Heart left ventricle (tissue), 16 donors: ENCODE results near the gene LRFN3. TPM values are rescaled to one million over a fixed set of nuclear protein-coding genes. Genes with fewer than 3 reads are reported as not detected.
A peak's percentile ranks its signal among the peaks of the same experiment; 100 is the strongest.
"Not testable (repeated sequence)": the region's sequence is repeated elsewhere in the genome, so short reads cannot be mapped to it uniquely, and the experiment has no call there.

Experiments
- ATAC-seq, 4 donors: fragments of 200-7000 bp; cut with Tn5 transposase; one replicate each; pipeline ENCODE4 v1.9.1; 2020 to 2022; ENCODE audit warnings: moderate library complexity in 4 of 4, mild to moderate bottlenecking in 3 of 4, moderate number of reproducible peaks in 1 of 4
- DNase-seq, 5 donors: peaks; one replicate each; pipeline ENCODE4 v3.0.0-alpha.2; 2020
- H3K27ac ChIP-seq, 12 donors: fragments of 200-600 bp; sonication (generic) in 4 of 12; one replicate each; pipeline versions ENCODE4 v1.5.0 to v1.8.0; 2016 to 2022; ENCODE audit warnings: mild to moderate bottlenecking in 2 of 12
- H3K27me3 ChIP-seq, 9 donors: fragments of 200-600 bp; sonication (generic) in 2 of 9; one replicate each; pipeline versions ENCODE4 v1.5.1 to v1.8.0; 2016 to 2022; ENCODE audit warnings: mild to moderate bottlenecking in 3 of 9
- H3K36me3 ChIP-seq, 9 donors: fragments of 200-600 bp; sonication (generic) in 2 of 9; one replicate each; pipeline versions ENCODE4 v1.5.0 to v1.8.0; 2018 to 2022; ENCODE audit warnings: mild to moderate bottlenecking in 2 of 9
- H3K4me1 ChIP-seq, 12 donors: fragments of 200-600 bp; sonication (generic) in 4 of 12; one replicate each; pipeline versions ENCODE4 v1.5.0 to v1.8.0; 2016 to 2022; ENCODE audit warnings: mild to moderate bottlenecking in 3 of 12
- H3K4me3 ChIP-seq, 12 donors: fragments of 200-600 bp; sonication (generic) in 4 of 12; one replicate each; pipeline versions ENCODE4 v1.5.0 to v1.8.0; 2017 to 2022; ENCODE audit warnings: mild to moderate bottlenecking in 9 of 12, moderate library complexity in 4 of 12
- H3K9me3 ChIP-seq, 12 donors: fragments of 200-600 bp; sonication (generic) in 4 of 12; one replicate each; pipeline versions ENCODE4 v1.5.0 to v1.8.0; 2016 to 2022; ENCODE audit warnings: mild to moderate bottlenecking in 1 of 12
- POLR2A ChIP-seq, 2 donors: fragments of 450-650 bp; IDR thresholded peaks; one replicate each; pipeline ENCODE4 v1.6.1; 2017; ENCODE audit warnings: antibody characterized with exemption in 2 of 2, mild to moderate bottlenecking in 2 of 2, moderate library complexity in 2 of 2
- WGBS, 4 donors: extraction: QIAGEN DNeasy Blood & Tissue Kit in 2 of 4; methylation state at CpG; one replicate each; pipeline versions ENCODE4 v1.1.5 to v1.1.7; 2013 to 2018; 5-methylcytosine and 5-hydroxymethylcytosine counted together
- intact Hi-C, 10 donors: fragments of 100-400 bp; cut with DNase I; formaldehyde crosslinking; loops; one replicate each; pipeline versions ENCODE4 v1.11.1 to v1.14.2; 2022
- polyA plus RNA-seq, 2 donors: library from polyadenylated mRNA; stranded (reverse); fragments of 200-250 nt; gene quantifications; one replicate each; pipeline ENCODE4 v1.2.3, GENCODE V29; 2013
- total RNA-seq, 9 donors: library from RNA; depleted of rRNA in 2 of 9; stranded (reverse); fragments of >200 nt in 2 of 9; fragmentation: NEBNext Ultra II Directional in 3 of 9; extraction: Animal tissue kit (Norgen Biotek cat#: 25700) in 3 of 9; gene quantifications; one replicate each; pipeline versions ENCODE4 v1.1.0 to v1.2.4, GENCODE V29; 2016 to 2023
- TF ChIP-seq, protein P1 (sequence below), 12 donors: fragments of 200-600 bp; sonication (generic) in 4 of 12; IDR thresholded peaks; one replicate each; pipeline versions ENCODE4 v1.5.0 to v1.8.0; 2018 to 2022; ENCODE audit warnings: antibody characterized with exemption in 12 of 12, mild to moderate bottlenecking in 5 of 12
- donor health status: ischemic (EF 13 %, LVEDD 7.1; RV severe dilation, severe dysfunction).
- donor health status: healthy with polysubstance abuse.
- donor health status: DM: no; HTN: yes; CAD: no.
- donor health status: DM: no; HTN: no; CAD: no.
- donor health status: ischemic (EF 25% LVEDD 6.9; RV normal size, moderate dysfunction).
- donor health status: ischemic (EF 25% LVEDD 5.7; RV mildly dilated, moderate dysfunction).
- donor health status: healthy.
- donor health status: DM: yes; HTN: yes; CAD: no.
- donor health status: ischemic (EF 35%, LVEDD 5.7; RV mildly dilated, moderate dysfunction).
- donor health status: nonischemic (EF 11% LVEDD 7.7; RV severe dilation, severe dysfunction).
- donor health status: DM: yes; HTN: yes; CAD: no.
- donor health status: PGD.
- donor health status: ischemic (EF 29% LVEDD 5.4; RV normal size, mild dysfunction).
- donor health status: nonischemic (EF 23%, LVEDD 6.1; RV moderate dilation, normal function).

The LRFN3 gene
- total and polyA plus RNA-seq, 11 donors, result 4.5 to 18.6 (median 8.5) TPM

DNA sequence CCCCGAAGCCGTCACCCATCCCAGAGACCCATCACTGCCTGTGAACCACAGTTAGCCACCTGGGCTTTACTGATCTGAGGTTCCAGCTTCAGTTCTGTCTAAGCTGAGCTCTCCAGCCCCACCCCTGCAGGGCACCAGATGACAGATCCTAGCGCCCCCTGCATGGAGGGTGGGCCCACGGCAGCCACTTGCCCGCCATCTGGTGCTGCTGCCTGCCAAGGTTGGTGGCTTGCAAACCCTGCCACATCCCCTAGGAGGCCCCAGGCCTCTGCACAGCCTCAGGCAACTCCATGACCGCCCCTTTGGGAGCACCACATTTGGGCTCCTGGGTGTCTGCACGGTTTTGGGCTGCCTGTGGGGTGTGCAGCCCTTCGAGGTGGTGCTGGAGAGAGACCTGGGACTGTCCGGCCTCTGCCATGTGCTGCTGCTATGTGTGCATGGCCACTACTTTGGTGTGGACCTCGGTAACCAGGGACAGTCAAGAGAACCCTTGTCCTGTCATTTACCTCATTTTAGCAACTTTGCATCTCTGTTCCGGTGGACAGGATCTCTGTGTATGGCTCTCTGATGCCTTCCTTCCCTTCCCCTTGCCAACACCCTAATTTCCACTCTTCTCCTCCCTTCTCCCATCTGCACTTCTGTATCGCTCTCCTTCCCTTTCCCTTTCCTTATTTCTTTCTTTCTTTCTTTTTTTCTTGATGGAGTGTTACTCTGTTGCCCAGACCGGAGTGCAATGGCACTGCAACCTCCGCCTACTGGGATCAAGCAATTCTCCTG is 41.5 kb downstream of the LRFN3 start:
- no peaks in the 10 kb centered on the region for H3K9me3 ChIP-seq
- TF ChIP-seq POLR2A (IDR thresholded peaks at IDR 0.05), result no peak
- TF ChIP-seq, protein P1, sequence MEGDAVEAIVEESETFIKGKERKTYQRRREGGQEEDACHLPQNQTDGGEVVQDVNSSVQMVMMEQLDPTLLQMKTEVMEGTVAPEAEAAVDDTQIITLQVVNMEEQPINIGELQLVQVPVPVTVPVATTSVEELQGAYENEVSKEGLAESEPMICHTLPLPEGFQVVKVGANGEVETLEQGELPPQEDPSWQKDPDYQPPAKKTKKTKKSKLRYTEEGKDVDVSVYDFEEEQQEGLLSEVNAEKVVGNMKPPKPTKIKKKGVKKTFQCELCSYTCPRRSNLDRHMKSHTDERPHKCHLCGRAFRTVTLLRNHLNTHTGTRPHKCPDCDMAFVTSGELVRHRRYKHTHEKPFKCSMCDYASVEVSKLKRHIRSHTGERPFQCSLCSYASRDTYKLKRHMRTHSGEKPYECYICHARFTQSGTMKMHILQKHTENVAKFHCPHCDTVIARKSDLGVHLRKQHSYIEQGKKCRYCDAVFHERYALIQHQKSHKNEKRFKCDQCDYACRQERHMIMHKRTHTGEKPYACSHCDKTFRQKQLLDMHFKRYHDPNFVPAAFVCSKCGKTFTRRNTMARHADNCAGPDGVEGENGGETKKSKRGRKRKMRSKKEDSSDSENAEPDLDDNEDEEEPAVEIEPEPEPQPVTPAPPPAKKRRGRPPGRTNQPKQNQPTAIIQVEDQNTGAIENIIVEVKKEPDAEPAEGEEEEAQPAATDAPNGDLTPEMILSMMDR (IDR thresholded peaks at IDR 0.05), result no peak
- no peaks in the 10 kb centered on the region for H3K36me3 ChIP-seq
- H3K27ac ChIP-seq, result no peak overlapping the region
- ATAC-seq, result no peak
- intact Hi-C loops, result no loop called here
- no peak for DNase-seq
- no peak overlapping the region for H3K4me3 ChIP-seq
- WGBS, 4 donors, result 50 to 75% (median 51%) methylated on average over 9 to 14 of the region's 14 CpGs
- no peaks in the 10 kb centered on the region for H3K4me1 ChIP-seq
- peaks cover 0 to 24% (median 5%) of the 10 kb centered on the region in 9 donors for H3K27me3 ChIP-seq

GRCh38 chr19:35978271-35978670 is 42.1 kb downstream of the LRFN3 start:
- H3K4me3 ChIP-seq, result no peak overlapping the region
- peaks cover 0 to 24% (median 5%) of the 10 kb centered on the region in 9 donors for H3K27me3 ChIP-seq
- H3K4me1 ChIP-seq, result no peaks in the 10 kb centered on the region
- WGBS, 4 donors, result 33 to 49% (median 45%) methylated on average over 5 of the region's 5 CpGs
- no peak for ATAC-seq
- no peaks in the 10 kb centered on the region for H3K9me3 ChIP-seq
- intact Hi-C loops, result no loop called here
- no peaks in the 10 kb centered on the region for H3K36me3 ChIP-seq
- DNase-seq, result no peak
- no peak overlapping the region for H3K27ac ChIP-seq
- no peak for TF ChIP-seq POLR2A (IDR thresholded peaks at IDR 0.05)
- TF ChIP-seq, protein P1 (IDR thresholded peaks at IDR 0.05), result no peak

- intact Hi-C loops, result no loop called here
- ATAC-seq, result peak in 1 of 4 donors; percentile 25
- TF ChIP-seq, protein P1 (IDR thresholded peaks at IDR 0.05), result no peak
- TF ChIP-seq POLR2A (IDR thresholded peaks at IDR 0.05), result no peak
Observed at GRCh38 chr19:35978832-35979365, 42.7 kb downstream of the LRFN3 start.

DNA sequence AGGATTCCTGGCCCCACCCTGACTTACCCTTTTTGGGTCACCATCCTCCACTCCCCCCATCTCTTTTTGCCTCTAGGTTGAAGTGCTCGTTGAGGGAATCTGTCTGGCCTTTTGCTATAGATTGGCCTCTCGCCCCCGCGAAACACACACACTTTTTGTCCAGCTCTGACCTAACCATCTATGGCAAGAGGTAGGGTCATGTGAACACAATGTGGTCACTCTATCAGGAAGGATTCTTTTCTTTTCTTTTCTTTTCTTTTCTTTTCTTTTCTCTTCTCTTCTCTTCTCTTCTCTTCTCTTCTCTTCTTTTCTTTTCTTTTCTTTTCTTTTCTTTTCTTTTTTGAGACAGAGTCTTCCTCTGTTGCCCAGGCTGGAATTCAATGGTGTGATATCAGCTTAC is 44.8 kb downstream of the LRFN3 start:
- H3K4me3 ChIP-seq, H3K9me3 ChIP-seq, intact Hi-C loops, H3K27ac ChIP-seq, ATAC-seq, H3K36me3 ChIP-seq, H3K4me1 ChIP-seq, DNase-seq: not testable (repeated sequence)
- H3K27me3 ChIP-seq, result peaks cover 0 to 41% (median 13%) of the 10 kb centered on the region in 9 donors
- 82 to 87% (median 84%) methylated on average over 4 of the region's 4 CpGs for WGBS, 4 donors

More at GRCh38 chr19:35978832-35979365, 42.7 kb downstream of the LRFN3 start:
- Histone ChIP-seq H3K27ac (no peak overlapping the region), H3K4me3 (no peak overlapping the region), H3K9me3 (no peaks in the 10 kb centered on the region), H3K4me1 (no peaks in the 10 kb centered on the region), H3K27me3 (peaks cover 0 to 25% (median 5%) of the 10 kb centered on the region in 9 donors), H3K36me3 (no peaks in the 10 kb centered on the region)
- WGBS, 4 donors, result 50 to 69% (median 67%) methylated on average over 14 to 20 of the region's 20 CpGs
- no peak for DNase-seq
